ENCODE measurements around the gene ZNF432. TPM values are rescaled to one million over a fixed set of nuclear protein-coding genes. Genes with fewer than 3 reads are reported as not detected.
A peak's percentile ranks its signal among the peaks of the same experiment; 100 is the strongest.

The ZNF432 gene
- total and polyA plus RNA-seq, 2 of the 13 experiments (the other 11 are each of a cell fraction or from before 2014, with no cell fraction given): 4.1 to 8.7 TPM

GRCh38 chr19:52095172-52096014 is 46.8 kb upstream of the ZNF432 start, which contains the start of gene ZNF841 (continued):
- TF ChIP-seq SKI (IDR thresholded peaks at IDR 0.05; ENCODE audit: partially characterized antibody) (no peak), ZNF563 (CRISPR knock-in tag; IDR thresholded peaks at IDR 0.05) (no peak), MYPOP (CRISPR knock-in tag; IDR thresholded peaks at IDR 0.05) (peak; percentile 15; the same call in 1 of the 2 replicates), ZNF574 (CRISPR knock-in tag; IDR thresholded peaks at IDR 0.05) (peak; percentile 54), ZSCAN31 (CRISPR knock-in tag; IDR thresholded peaks at IDR 0.05; ENCODE audit: low read depth) (no peak), HMGXB3 (CRISPR knock-in tag; IDR thresholded peaks at IDR 0.05; ENCODE audit: borderline replicate concordance) (no peak), ATF4 (CRISPR knock-in tag; IDR thresholded peaks at IDR 0.05) (no peak), HOXA7 (CRISPR knock-in tag; IDR thresholded peaks at IDR 0.05) (no peak), NFE2L1 (CRISPR knock-in tag; IDR thresholded peaks at IDR 0.05; ENCODE audit: borderline replicate concordance) (no peak), EEA1 (CRISPR knock-in tag; IDR thresholded peaks at IDR 0.05; ENCODE audit: borderline replicate concordance) (no peak), HIC2 (CRISPR knock-in tag; IDR thresholded peaks at IDR 0.05; ENCODE audit: low read depth) (no peak), PBX2 (CRISPR knock-in tag; IDR thresholded peaks at IDR 0.05) (no peak), PTBP1 (IDR thresholded peaks at IDR 0.05; ENCODE audit: low read depth, low read length, poor library complexity, severe bottlenecking) (no peak)
